GM12878 (cell line): ENCODE measurements around the gene DGLUCY. TPM values are rescaled to one million over a fixed set of nuclear protein-coding genes. Genes with fewer than 3 reads are reported as not detected.

ENCODE experiments used
- BACH1 ChIP-seq: fragments of 450-650 bp; IDR thresholded peaks from 2 replicates; pipeline ENCODE4 v1.6.1; 2017; ENCODE audit warnings: mild to moderate bottlenecking, borderline replicate concordance
- BRCA1 ChIP-seq: IDR thresholded peaks from 2 replicates; pipeline ENCODE4 v1.6.1; 2011; ENCODE audit warnings: low read depth, low read length, improper control_type of control experiment
- CEBPB ChIP-seq, 2 experiments: fragments of 150-350 bp in 1 of 2; IDR thresholded peaks; 2 replicates each; pipeline ENCODE4 v1.6.1; 2012 to 2014; ENCODE audit warnings: low read depth in 2 of 2, low read length in 2 of 2, borderline replicate concordance in 1 of 2, inconsistent platforms in 1 of 2
- EP300 ChIP-seq, 2 experiments: fragments of 150-350 bp in 1 of 2; IDR thresholded peaks; 2 replicates each; pipeline ENCODE4 v1.6.1; 2011 to 2012; ENCODE audit warnings: low read depth in 2 of 2, low read length in 2 of 2, borderline replicate concordance in 1 of 2, improper control_type of control experiment in 1 of 2, inconsistent platforms in 1 of 2; ENCODE audit not compliant: control insufficient read depth in 1 of 2
- ESRRA ChIP-seq: IDR thresholded peaks from 2 replicates; pipeline ENCODE4 v1.6.1; 2012; ENCODE audit warnings: mild to moderate bottlenecking, low read length, improper control_type of control experiment
- GATAD2B ChIP-seq: fragments of 450-650 bp; conservative IDR thresholded peaks from 2 replicates; pipeline ENCODE4 v1.6.1; 2017; ENCODE audit warnings: low read depth, mild to moderate bottlenecking, moderate library complexity
- JUNB ChIP-seq: IDR thresholded peaks from 2 replicates; pipeline ENCODE4 v1.6.1; 2016; ENCODE audit warnings: antibody characterized with exemption, mild to moderate bottlenecking
- KDM1A ChIP-seq: fragments of 200-600 bp; sonication (generic); IDR thresholded peaks from 2 replicates; pipeline ENCODE4 v1.6.1; 2016; ENCODE audit warnings: borderline replicate concordance
- LARP7 ChIP-seq: fragments of 450-650 bp; IDR thresholded peaks from 2 replicates; pipeline ENCODE4 v1.6.1; 2017; ENCODE audit warnings: mild to moderate bottlenecking
- MXI1 ChIP-seq: fragments of 150-350 bp; IDR thresholded peaks from 2 replicates; pipeline ENCODE4 v1.6.1; 2011; ENCODE audit warnings: low read depth, mild to moderate bottlenecking, inconsistent platforms, low read length, improper control_type of control experiment
- PML ChIP-seq: IDR thresholded peaks from 2 replicates; pipeline ENCODE4 v1.6.1; 2012; ENCODE audit warnings: low read length, inconsistent platforms
- POLR2AphosphoS5 ChIP-seq: IDR thresholded peaks from 2 replicates; pipeline ENCODE4 v1.6.1; 2011; ENCODE audit warnings: mild to moderate bottlenecking, low read length, inconsistent platforms
- SMC3 ChIP-seq: IDR thresholded peaks from 2 replicates; pipeline ENCODE4 v1.6.1; 2011; ENCODE audit warnings: low read length, improper control_type of control experiment, borderline replicate concordance
- TCF12 ChIP-seq: IDR thresholded peaks from 2 replicates; pipeline ENCODE4 v1.6.1; 2011; ENCODE audit warnings: low read depth, mild to moderate bottlenecking, low read length
- TCF7 ChIP-seq: IDR thresholded peaks from 2 replicates; pipeline ENCODE4 v1.6.1; 2014; ENCODE audit warnings: antibody characterized with exemption, borderline replicate concordance
- polyA plus RNA-seq, 11 experiments: library from polyadenylated mRNA; depleted of rRNA in 4 of 11; unstranded in 6 of 11; stranded (reverse) in 5 of 11; fragments of >200 nt; fragmentation: Nextera tagmentation in 4 of 11; fragmentation: Illumina TruSeq in 1 of 11; extraction: Ambion mirVana in 4 of 11; extraction: Trizol in 1 of 11; gene quantifications; 1 replicate in 1 of 11; 2 replicates in 10 of 11; pipeline versions ENCODE4 v1.2.1 to v1.2.3, GENCODE V29; 2011 to 2016; ENCODE audit warnings: inconsistent platforms in 2 of 11, missing spikeins in 2 of 11, low read depth in 1 of 11
- total RNA-seq, 4 experiments: library from RNA; depleted of rRNA in 3 of 4; stranded (reverse); fragments of >200 nt in 3 of 4; fragmentation: Illumina TruSeq in 1 of 4; extraction: Trizol in 1 of 4; gene quantifications; 2 replicates each; pipeline versions ENCODE4 v1.2.1 to v1.2.3, GENCODE V29; 2013 to 2021
- TF ChIP-seq, protein P1 (sequence below), 3 experiments: IDR thresholded peaks in 2 of 3; conservative IDR thresholded peaks in 1 of 3; 2 replicates each; pipeline ENCODE4 v1.5.1; 2011; ENCODE audit warnings: low read depth in 3 of 3, low read length in 3 of 3, mild to moderate bottlenecking in 3 of 3, control low read depth in 2 of 3, moderate library complexity in 2 of 3, inconsistent platforms in 1 of 3, mixed read lengths in 1 of 3; ENCODE audit not compliant: control insufficient read depth in 2 of 3, insufficient read depth in 1 of 3; ENCODE audit errors: extremely low read depth in 1 of 3
- TF ChIP-seq, protein P2 (sequence below): IDR thresholded peaks from 2 replicates; pipeline ENCODE4 v1.6.1; 2011; ENCODE audit warnings: borderline replicate concordance, low read depth, mild to moderate bottlenecking, moderate library complexity, mixed read lengths, low read length; ENCODE audit not compliant: insufficient read depth; ENCODE audit errors: extremely low read length
- TF ChIP-seq, protein P3 (sequence below): fragments of 450-650 bp; IDR thresholded peaks from 2 replicates; pipeline ENCODE4 v1.6.1; 2018; ENCODE audit warnings: borderline replicate concordance, mild to moderate bottlenecking; ENCODE audit not compliant: partially characterized antibody
- TF ChIP-seq, protein P4 (sequence below): fragments of 450-650 bp; conservative IDR thresholded peaks from 2 replicates; pipeline ENCODE4 v1.6.1; 2017; ENCODE audit warnings: mild to moderate bottlenecking, moderate library complexity

DGLUCY gene
- total and polyA plus RNA-seq, 10 of the 15 experiments (the other 5 are each of a cell fraction or from before 2014, with no cell fraction given), result 15.0 to 70.3 (median 55.1) TPM

DNA sequence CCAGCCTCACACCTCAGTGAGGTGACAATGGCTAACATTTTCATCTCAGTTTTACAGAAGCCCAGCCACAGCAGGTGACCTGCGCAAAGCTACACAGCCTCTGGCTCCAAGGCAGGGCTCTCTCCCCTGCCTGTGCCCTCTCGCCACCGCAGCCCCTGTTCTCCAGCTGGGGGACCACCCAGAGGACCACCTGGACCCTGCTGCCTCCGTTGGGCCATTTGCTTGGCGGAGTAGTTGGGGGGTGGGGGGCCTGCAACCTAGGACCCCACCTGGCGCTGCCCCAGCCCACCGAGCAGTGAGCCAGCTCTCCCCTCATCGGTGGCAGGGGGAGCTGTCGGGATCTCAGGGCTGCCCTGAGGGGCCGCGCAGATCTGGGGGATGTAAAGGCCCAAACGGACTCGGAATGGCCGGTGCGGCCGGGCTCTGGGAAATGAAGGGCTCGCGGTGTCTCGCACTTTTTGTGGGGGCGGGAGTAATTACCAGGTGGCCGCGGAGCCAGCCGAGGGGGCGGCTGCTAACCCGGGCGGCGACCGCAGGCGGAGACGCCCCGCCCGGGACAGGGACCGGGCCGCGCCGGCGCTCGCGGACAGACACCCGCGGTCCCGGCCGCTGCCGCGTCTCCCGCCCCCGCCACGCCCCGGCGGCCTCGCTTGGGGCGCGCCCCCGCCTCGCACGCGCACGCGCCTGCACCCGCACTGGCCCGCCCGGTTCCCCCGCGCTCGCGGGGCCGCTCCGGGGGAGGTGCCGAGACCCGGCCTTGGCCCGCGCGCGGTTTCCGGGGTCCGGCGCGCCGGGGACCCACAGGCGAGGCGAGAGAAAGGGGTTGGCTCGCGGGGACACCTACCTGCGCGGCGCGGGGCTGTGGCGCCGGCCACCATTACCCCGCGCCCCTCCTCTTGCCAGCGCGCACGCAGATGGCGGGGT lies 139.3 kb downstream of the DGLUCY start (continued):
- TF ChIP-seq, protein P1, sequence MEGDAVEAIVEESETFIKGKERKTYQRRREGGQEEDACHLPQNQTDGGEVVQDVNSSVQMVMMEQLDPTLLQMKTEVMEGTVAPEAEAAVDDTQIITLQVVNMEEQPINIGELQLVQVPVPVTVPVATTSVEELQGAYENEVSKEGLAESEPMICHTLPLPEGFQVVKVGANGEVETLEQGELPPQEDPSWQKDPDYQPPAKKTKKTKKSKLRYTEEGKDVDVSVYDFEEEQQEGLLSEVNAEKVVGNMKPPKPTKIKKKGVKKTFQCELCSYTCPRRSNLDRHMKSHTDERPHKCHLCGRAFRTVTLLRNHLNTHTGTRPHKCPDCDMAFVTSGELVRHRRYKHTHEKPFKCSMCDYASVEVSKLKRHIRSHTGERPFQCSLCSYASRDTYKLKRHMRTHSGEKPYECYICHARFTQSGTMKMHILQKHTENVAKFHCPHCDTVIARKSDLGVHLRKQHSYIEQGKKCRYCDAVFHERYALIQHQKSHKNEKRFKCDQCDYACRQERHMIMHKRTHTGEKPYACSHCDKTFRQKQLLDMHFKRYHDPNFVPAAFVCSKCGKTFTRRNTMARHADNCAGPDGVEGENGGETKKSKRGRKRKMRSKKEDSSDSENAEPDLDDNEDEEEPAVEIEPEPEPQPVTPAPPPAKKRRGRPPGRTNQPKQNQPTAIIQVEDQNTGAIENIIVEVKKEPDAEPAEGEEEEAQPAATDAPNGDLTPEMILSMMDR (IDR thresholded peaks at IDR 0.05 in 2 of 3, conservative IDR thresholded peaks at IDR 0.05 in 1 of 3; ENCODE audit: control insufficient read depth in 2 of 3, extremely low read depth in 1 of 3, insufficient read depth in 1 of 3, low read depth in 3 of 3, low read length in 3 of 3), result 0 out of 6 replicates have a peak, but pooled peaks have one; percentile 6 to 20 (median 8)
- TF ChIP-seq LARP7 (peak; percentile 12; the same call in 1 of the 2 replicates), EP300 (IDR thresholded peaks at IDR 0.05; ENCODE audit: borderline replicate concordance in 1 of 2, control insufficient read depth in 1 of 2, low read depth in 2 of 2, low read length in 2 of 2) (no peak), PML (no peak), GATAD2B (peak; percentile 78; the same call in 1 of the 2 replicates), TCF12 (0 out of 2 replicates have a peak, but pooled peaks have one; percentile 35), SMC3 (no peak), ESRRA (no peak), TCF7 (no peak), MXI1 (0 out of 2 replicates have a peak, but pooled peaks have one; percentile 27), POLR2AphosphoS5 (no peak), KDM1A (no peak), BRCA1 (no peak), BACH1 (peak; percentile 27), CEBPB (IDR thresholded peaks at IDR 0.05; ENCODE audit: borderline replicate concordance in 1 of 2, low read depth in 2 of 2, low read length in 2 of 2) (no peak), JUNB (no peak)
- TF ChIP-seq, protein P2, sequence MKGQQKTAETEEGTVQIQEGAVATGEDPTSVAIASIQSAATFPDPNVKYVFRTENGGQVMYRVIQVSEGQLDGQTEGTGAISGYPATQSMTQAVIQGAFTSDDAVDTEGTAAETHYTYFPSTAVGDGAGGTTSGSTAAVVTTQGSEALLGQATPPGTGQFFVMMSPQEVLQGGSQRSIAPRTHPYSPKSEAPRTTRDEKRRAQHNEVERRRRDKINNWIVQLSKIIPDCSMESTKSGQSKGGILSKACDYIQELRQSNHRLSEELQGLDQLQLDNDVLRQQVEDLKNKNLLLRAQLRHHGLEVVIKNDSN, result no peak
- TF ChIP-seq, protein P3, sequence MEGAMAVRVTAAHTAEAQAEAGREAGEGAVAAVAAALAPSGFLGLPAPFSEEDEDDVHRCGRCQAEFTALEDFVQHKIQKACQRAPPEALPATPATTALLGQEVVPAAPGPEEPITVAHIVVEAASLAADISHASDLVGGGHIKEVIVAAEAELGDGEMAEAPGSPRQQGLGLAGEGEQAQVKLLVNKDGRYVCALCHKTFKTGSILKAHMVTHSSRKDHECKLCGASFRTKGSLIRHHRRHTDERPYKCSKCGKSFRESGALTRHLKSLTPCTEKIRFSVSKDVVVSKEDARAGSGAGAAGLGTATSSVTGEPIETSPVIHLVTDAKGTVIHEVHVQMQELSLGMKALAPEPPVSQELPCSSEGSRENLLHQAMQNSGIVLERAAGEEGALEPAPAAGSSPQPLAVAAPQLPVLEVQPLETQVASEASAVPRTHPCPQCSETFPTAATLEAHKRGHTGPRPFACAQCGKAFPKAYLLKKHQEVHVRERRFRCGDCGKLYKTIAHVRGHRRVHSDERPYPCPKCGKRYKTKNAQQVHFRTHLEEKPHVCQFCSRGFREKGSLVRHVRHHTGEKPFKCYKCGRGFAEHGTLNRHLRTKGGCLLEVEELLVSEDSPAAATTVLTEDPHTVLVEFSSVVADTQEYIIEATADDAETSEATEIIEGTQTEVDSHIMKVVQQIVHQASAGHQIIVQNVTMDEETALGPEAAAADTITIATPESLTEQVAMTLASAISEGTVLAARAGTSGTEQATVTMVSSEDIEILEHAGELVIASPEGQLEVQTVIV, result no peak
- TF ChIP-seq, protein P4, sequence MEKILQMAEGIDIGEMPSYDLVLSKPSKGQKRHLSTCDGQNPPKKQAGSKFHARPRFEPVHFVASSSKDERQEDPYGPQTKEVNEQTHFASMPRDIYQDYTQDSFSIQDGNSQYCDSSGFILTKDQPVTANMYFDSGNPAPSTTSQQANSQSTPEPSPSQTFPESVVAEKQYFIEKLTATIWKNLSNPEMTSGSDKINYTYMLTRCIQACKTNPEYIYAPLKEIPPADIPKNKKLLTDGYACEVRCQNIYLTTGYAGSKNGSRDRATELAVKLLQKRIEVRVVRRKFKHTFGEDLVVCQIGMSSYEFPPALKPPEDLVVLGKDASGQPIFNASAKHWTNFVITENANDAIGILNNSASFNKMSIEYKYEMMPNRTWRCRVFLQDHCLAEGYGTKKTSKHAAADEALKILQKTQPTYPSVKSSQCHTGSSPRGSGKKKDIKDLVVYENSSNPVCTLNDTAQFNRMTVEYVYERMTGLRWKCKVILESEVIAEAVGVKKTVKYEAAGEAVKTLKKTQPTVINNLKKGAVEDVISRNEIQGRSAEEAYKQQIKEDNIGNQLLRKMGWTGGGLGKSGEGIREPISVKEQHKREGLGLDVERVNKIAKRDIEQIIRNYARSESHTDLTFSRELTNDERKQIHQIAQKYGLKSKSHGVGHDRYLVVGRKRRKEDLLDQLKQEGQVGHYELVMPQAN, result 0 out of 2 replicates have a peak, but pooled peaks have one; percentile 29
